HL-60/S4 treated with phorbol 12-myristate 13-acetate at 8.2 ng/mL for 4 days and 3 days (cell line): ENCODE results near the gene UBTD2.
"Not testable (repeated sequence)": the region's sequence is repeated elsewhere in the genome, so short reads cannot be mapped to it uniquely, and the experiment has no call there.

ENCODE experiments used
- in situ Hi-C: fragments of 300-500 bp; cut with MboI; formaldehyde crosslinking; loops from 2 replicates; pipeline ENCODE4 v1.15.0; 2022; ENCODE audit warnings: low sequenced_read_pairs

UBTD2 gene

DNA sequence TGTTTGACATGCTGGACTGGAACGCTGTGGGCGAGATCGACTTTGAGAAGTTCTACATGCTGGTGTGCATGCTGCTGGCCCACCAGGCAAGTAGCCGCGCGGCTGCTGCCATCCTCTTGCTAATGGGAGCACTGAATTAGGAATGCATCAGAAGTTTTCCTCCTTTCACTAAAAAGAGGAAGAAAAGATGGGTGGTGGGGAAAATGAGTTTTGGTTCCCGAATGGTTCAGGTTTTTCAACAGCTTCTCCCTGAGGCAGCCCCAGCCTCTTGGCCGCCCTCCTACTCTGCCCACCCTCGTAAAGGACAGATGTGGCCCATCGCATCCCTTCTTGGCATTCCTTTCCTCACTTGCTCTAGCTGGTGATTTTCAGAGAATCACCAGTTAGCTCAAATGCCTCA, 84.1 kb downstream of the UBTD2 start:
- in situ Hi-C loops, result no loop called here

DNA sequence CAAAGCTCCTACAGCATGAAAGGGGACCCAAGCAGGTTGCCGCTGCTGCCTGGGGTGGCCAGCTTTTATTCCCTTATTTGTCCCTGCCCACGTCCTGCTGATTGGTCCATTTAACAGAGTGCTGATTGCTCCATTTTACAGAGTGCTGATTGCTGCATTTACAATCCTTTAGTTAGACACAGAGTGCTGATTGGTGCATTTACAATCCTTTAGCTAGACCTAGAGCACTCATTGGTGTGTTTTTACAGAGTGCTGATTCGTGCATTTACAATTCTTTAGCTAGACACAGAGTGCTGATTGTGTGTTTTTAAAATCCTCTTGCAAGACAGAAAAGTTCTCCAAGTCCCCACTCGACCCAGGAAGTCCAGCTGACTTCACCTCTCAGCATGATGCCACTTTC, 85.8 kb downstream of the UBTD2 start:
- in situ Hi-C loops, result not testable (repeated sequence)

GRCh38 chr5:172194985-172195774, 88.4 kb downstream of the UBTD2 start:
- in situ Hi-C loops, result no loop called here

GRCh38 chr5:172193872-172194271, 89.7 kb downstream of the UBTD2 start, which contains the start of gene EFCAB9:
EFCAB9 (plus strand) TSS chr5:172194172; CDS start chr5:172194173, 1 bp downstream.
- in situ Hi-C loops, result no loop called here

DNA sequence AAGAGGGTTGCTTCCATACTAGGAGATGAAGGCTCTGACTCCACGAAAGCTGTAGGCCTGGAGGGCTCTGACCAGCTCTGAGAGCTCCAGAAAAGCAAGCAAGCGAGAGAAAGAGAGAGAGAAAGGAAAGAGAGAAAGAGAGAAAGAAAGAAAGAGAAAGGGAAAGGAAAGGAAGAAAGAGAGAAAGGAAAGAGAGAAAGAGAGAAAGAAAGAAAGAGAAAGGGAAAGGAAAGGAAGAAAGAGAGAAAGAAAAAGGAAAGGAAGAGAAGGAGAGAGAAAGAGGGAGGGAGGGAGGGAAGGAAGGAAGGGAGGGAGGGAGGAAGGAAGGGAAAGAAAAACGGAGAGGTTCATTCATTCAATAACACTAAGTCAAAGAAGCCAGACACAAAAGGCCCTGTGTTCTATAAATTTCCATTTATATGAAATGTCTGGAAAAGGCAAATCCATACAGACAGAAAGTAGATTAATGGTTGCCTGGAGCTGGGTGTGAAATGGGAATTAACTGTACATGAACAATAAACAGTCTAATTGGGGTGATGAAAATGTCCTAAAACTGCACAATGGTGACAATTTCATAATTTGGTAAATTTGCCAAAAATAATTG, 93.8 kb downstream of the UBTD2 start:
- in situ Hi-C loops, result no loop called here

DNA sequence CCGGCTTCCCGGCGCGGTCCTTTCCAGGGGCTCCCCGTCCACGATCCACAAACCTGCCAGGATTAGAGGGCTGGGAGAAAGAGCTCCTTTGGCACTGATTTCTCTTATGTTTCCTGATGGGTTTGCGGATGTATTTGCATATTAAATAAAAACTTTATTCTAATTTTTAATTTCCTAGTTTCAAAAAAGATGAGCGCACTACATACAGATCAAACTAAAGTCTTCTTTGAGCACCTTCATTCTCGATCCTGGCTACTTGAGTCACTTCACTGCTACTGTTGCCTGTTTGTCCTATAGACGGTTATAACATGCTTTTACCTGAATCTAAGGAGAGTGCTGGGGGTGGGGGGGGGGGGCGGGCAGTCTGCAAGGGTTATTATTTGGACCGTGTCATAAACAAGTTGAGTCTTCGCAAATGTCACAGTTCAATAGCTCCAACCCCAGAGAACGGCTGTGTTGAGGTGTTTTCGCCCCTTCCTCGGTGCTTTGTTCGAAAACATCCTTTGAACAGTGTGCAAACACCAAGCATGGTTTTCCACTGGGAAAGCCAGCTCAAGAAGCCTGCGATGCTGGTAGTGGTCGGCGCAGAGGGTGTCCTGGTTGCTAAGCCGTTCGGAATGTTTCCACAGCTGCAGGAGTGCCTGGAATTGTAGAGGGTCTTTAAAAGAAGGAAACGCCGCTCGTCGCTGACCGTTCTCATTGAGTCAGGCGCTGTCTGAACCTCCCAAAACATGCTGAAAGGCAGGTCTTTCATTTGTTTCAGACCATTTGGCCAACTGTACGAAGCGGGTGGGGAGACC, 94.5 kb downstream of the UBTD2 start:
- in situ Hi-C loops, result no loop called here

DNA sequence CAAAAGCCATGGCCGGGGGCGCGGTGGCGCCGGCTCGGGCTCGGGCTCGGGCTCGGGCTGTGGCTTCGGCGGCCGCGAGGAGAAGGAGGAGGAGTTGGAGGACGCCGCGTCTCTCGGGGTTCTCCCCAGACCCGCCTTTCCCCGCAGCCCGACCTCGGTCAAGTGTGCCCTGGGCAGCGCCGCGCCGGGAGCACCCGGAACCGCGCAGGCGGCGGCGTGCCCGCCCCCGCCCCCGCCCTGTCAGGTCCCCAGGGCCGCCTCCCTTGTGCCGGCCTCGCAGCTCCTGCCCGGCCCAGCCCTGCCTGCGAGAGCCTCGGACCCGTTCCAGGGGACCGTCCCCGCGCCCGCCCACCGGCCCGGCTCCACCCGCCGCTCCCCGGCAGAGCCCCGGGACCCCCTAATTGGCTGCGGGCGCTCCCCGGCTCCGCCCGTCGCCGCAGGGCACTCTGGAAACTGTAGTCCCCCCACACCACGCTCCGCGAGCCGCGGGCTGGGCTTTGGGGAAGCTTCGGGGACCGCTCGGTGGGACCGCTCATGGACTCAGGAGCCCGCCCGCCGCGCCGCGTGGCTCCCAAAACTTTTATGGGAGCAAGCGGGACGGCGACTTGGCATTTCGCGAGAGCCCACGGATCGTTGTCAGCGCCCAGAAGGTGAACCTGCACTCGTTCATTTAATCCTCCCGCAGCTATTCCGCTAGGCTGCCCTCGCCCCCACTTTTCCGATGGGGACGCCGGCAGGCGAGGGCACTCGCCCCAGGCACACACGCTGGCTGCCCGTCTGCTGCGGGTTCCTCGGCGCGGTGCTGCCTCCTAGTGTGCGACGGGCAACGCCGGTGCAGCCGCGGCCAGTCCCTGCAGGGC, 95.3 kb downstream of the UBTD2 start, which contains the start of gene STK10:
Gene STK10 (minus strand): TSS at position 192 of the 860 bp plus-strand sequence. CDS start 182 bp downstream, at position 10.
- in situ Hi-C loops, result no loop called here

GRCh38 chr5:172187118-172188032, 96.2 kb downstream of the UBTD2 start:
- in situ Hi-C loops, result no loop called here

DNA sequence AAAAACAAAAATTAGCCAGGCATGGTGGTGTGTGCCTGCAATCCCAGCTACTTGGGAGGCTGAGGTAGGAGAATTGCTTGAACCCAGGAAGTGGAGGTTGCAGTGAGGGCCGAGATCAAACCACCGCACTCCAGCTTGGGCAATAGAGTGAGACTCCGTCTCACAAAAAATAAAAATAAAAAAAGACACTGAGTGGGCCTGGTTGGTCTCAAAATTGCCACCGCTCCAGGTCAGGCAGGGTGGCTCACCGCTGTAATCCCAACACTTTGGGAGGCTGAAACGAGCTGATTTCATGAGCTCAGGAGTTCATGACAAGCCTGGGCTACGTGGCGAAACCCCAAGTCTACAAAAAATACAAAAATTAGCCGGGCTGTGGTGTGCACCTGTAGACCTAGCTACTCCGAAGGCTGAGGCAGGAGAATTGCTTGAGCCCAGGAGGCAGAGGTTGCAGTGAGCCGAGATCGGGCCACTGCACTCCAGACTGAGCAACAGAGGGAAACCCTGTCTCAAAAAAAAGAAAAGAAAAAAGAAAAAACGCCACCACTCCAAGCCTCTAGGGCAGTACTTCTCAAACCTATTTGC, 97.4 kb downstream of the UBTD2 start:
- in situ Hi-C loops, result no loop called here

GRCh38 chr5:172185096-172185461, 98.5 kb downstream of the UBTD2 start:
- in situ Hi-C loops, result no loop called here

- in situ Hi-C loops, result no loop called here
These were observed 99.7 kb downstream of the UBTD2 start for GRCh38 chr5:172183881-172184280.

- in situ Hi-C loops, result no loop called here
These were observed 101.3 kb downstream of the UBTD2 start for GRCh38 chr5:172182291-172182690.

DNA sequence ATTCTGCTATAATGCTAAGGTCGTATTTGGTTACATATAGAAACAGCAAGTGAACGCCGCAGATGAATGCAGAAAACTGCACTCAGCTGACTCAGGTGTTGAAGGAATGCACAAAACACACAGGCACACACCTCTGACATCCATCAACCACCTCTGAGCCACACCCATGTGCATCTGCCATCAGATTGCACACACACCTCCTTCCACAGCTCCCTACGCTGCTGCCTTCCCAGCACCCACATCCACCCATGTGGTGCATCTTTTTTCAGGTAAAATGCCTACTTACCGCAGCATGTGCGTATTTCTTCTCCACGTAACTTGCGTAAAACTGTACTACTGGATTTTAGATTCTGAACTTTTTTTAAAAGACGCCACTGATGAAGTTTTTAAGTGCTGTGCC, 102.6 kb downstream of the UBTD2 start:
- in situ Hi-C loops, result no loop called here

DNA sequence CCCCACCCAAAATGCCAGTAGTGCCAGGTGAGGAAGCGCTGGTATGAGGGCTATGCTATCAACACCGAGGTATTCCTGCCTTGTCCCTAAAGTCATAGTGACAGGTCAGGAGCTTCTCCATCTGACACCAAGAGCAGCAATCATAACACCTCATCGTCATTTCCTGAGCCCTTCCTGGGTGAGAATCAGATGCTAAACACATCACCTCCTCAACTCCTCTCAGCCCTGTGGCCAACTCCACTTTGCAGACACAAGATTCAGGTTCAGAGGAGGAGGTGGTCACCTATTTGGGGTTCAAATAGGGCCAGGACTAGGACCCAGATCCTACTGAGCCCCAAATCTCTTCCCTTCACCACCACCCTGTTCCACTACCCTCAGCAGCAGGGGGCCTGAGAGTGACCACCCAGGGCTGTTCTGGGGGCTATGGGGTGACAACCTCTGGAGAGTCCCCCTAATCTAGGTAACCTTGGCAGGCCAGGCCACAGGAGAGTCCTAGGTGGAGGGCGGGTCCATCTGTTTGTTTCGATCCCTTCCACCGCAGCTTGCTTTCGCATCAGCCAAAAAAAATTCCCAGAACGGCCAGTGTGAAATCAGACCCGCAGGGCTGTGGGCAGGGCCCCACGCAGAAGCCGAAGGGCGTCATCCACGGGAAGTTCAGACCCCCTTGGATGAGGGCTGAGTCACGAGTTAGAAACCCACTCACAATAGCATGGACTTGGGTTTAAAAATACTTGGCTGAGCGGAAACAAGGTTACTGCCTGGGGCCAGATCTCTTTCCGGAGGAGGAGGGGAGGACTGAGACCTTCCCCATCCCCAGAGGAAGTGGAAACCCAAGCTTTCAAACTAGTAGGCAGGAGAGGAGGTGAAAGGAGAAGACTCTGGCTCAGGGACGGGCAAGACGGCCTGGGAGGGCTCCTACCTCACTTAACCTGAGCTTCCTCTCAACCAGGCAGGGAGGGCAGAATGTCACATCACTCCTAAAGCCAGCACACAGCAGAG, 104.3 kb downstream of the UBTD2 start:
- in situ Hi-C loops, result loop anchor here (10.0 kb wide), 1 partner anchor 64 kb away; no protein-coding TSS in a partner anchor

GRCh38 chr5:172178301-172178987, 105.1 kb downstream of the UBTD2 start:
- in situ Hi-C loops, result loop anchor here (10.0 kb wide), 1 partner anchor 64 kb away; no protein-coding TSS in a partner anchor

DNA sequence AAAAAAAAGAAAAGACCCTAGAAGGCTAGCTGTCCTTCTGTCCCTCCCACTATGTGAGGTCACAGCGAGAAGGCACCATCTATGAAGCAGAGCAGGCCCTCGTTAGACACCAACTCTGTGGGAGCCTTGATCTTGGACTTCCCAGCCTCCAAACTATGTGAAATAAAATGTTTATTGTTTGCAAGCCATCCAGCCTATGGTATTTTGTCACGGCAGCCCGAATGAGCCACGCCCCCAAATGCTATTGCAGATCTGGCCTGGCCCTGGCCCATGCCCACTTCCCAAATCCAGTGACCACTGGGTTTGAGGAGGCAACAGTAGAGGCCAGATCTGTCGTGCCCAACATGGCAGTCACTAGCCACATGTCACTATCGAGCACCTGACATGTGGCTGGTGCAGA, 106.4 kb downstream of the UBTD2 start:
- in situ Hi-C loops, result loop anchor here (10.0 kb wide), 1 partner anchor 62 kb away; no protein-coding TSS in a partner anchor

DNA sequence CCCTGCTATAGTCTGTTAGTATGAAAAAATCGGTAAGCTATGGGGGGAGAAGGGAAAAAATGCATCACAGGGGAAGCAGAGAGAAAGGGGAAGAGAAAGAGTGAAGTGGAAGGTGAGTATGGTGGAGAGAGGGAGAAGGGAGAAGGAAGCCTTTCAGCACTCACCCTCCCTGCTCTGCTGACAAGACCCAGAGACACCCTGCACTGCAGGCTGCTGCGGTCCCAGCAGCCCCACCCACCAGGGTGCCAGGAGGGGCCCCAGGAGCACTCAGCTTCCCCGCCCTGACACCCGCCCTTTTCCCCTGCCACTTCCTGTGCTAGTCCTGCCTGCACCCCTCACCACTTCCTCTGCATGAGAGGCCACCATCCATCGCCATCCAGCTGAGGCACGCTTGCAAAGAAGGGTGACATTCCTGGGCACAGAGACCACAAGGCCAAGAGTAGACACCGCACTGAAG, 108.3 kb downstream of the UBTD2 start:
- in situ Hi-C loops, result loop anchor here (10.0 kb wide), 1 partner anchor 60 kb away; no protein-coding TSS in a partner anchor
